Activated T-helper 1 cell treated with Interleukin-2 at 50 U/mL for 16 hours (primary cell): Measurements from ENCODE around the gene ANXA7.
"Not testable (repeated sequence)": the region's sequence is repeated elsewhere in the genome, so short reads cannot be mapped to it uniquely, and the experiment has no call there.

Experiments
- DNase-seq: peaks from one replicate; pipeline ENCODE4 v3.0.0-alpha.2; 2020; ENCODE audit warnings: low read depth

Gene ANXA7

GRCh38 chr10:73407495-73407894 lies 6.4 kb downstream of the ANXA7 start:
- no peak for DNase-seq

- no peak for DNase-seq
Measured at GRCh38 chr10:73406846-73407245, 7.0 kb downstream of the ANXA7 start.

- no peak for DNase-seq
Measured at GRCh38 chr10:73405556-73405955, 8.3 kb downstream of the ANXA7 start.

- DNase-seq = no peak
Measured at GRCh38 chr10:73404690-73405089, 9.2 kb downstream of the ANXA7 start.

GRCh38 chr10:73401636-73402035 lies 12.2 kb downstream of the ANXA7 start:
- no peak for DNase-seq

GRCh38 chr10:73399063-73399462 lies 14.8 kb downstream of the ANXA7 start:
- no peak for DNase-seq

- DNase-seq = no peak
Measured at GRCh38 chr10:73398024-73398423, 15.8 kb downstream of the ANXA7 start.

- DNase-seq = not testable (repeated sequence)
Measured at GRCh38 chr10:73394325-73394724, 19.5 kb downstream of the ANXA7 start.

- no peak for DNase-seq
Measured at GRCh38 chr10:73388228-73388627, 25.6 kb downstream of the ANXA7 start.

- no peak for DNase-seq
Measured at GRCh38 chr10:73386583-73386982, 27.3 kb downstream of the ANXA7 start.

GRCh38 chr10:73379064-73379748 lies 34.7 kb downstream of the ANXA7 start:
- DNase-seq = no peak

GRCh38 chr10:73376679-73377078 lies 37.2 kb downstream of the ANXA7 start:
- DNase-seq = no peak

- no peak for DNase-seq
Measured at GRCh38 chr10:73368238-73368637, 45.6 kb downstream of the ANXA7 start.

- DNase-seq = no peak
Measured at GRCh38 chr10:73366381-73367298, 47.2 kb downstream of the ANXA7 start.

- DNase-seq = no peak
Measured at GRCh38 chr10:73364964-73365363, 48.9 kb downstream of the ANXA7 start.

GRCh38 chr10:73359492-73359891 lies 54.4 kb downstream of the ANXA7 start:
- no peak for DNase-seq

GRCh38 chr10:73358331-73359279 lies 55.3 kb downstream of the ANXA7 start, which contains the start of gene CFAP70:
Gene CFAP70 (minus strand): TSS chr10:73358864. CDS start chr10:73354796, 4,068 bp downstream.
- peak; percentile 86 for DNase-seq

GRCh38 chr10:73357821-73358220 lies 56.0 kb downstream of the ANXA7 start:
- no peak for DNase-seq

GRCh38 chr10:73357166-73357565 lies 56.7 kb downstream of the ANXA7 start:
- no peak for DNase-seq

GRCh38 chr10:73344269-73344668 lies 69.6 kb downstream of the ANXA7 start:
- no peak for DNase-seq

GRCh38 chr10:73340121-73340520 lies 73.7 kb downstream of the ANXA7 start:
- no peak for DNase-seq

GRCh38 chr10:73339436-73339835 lies 74.4 kb downstream of the ANXA7 start:
- DNase-seq = no peak
